Measurements from ENCODE around the gene MLIP.

- TF ChIP-seq CTCF (IDR thresholded peaks at IDR 0.05; ENCODE audit: low read length) (no peak), EZH2 (IDR thresholded peaks at IDR 0.05; ENCODE audit: borderline replicate concordance, low read length) (no peak)
Measured at GRCh38 chr6:54193560-54193959, 82.3 kb downstream of the MLIP start.
